ENCODE results near the gene ZAP70.

DNA sequence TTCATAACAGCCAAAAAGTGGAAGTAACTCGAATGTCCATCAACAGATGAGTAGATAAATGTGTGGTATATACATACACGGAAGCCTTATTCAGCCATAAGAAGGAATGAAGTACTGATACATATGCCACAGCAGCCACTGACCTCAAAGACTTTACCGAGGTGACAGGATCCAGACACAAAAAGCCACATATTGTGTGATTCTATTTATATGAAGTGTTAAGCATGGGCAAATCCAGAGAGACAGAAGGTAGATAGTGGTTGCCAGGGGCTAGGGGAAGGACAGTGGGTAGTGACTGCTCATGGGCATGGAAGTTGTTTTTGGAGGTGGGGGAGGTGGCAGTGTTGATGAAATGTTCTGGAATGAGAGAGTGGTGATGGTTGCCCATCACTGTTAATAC, 33.9 kb downstream of the ZAP70 start:
- no peak for TF ChIP-seq CTCF (IDR thresholded peaks at IDR 0.05)
- TF ChIP-seq EP300 (IDR thresholded peaks at IDR 0.05): no peak
- TF ChIP-seq POLR2A (IDR thresholded peaks at IDR 0.05): no peak

All from ovary (tissue), 3 donors.